AG04450 (cell line): Measurements from ENCODE around the gene TPSAB1. TPM values are rescaled to one million over a fixed set of nuclear protein-coding genes. Genes with fewer than 3 reads are reported as not detected.
"Not testable (repeated sequence)": the region's sequence is repeated elsewhere in the genome, so short reads cannot be mapped to it uniquely, and the experiment has no call there.

Source experiments
- CTCF ChIA-PET: fragments of 300-600, 350-600 bp; formaldehyde crosslinking; extraction: SDS; loops from one replicate; lab custom pipeline; 2022; ENCODE audit warnings: antibody characterized with exemption, inconsistent platforms; lab: Charles Lee
- POLR2A ChIA-PET: fragments of 350-600 bp; formaldehyde crosslinking; extraction: SDS; loops from one replicate; lab custom pipeline; 2021; ENCODE audit warnings: antibody characterized with exemption, inconsistent platforms; lab: Yijun Ruan, JAX
- DNase-seq: peaks from one replicate; pipeline ENCODE4 v3.0.0-alpha.2; 2011; ENCODE audit warnings: low read depth, low spot score
- H3K27ac ChIP-seq: one replicate; pipeline ENCODE4 v1.5.1; 2012; ENCODE audit warnings: low read depth, low read length, control low read depth
- H3K27me3 ChIP-seq: one replicate; pipeline ENCODE4 v1.6.0; 2012; ENCODE audit warnings: low read length; ENCODE audit not compliant: control insufficient read depth, insufficient read depth
- H3K4me3 ChIP-seq: 2 replicates; pipeline ENCODE4 v1.5.1; 2011; ENCODE audit warnings: mild to moderate bottlenecking, low read depth, low read length, control low read depth
- H3K9me3 ChIP-seq: 2 replicates; pipeline ENCODE4 v1.5.1; 2012; ENCODE audit warnings: low read length; ENCODE audit not compliant: control insufficient read depth, insufficient read depth
- polyA plus RNA-seq: library from polyadenylated mRNA; depleted of rRNA; stranded (reverse); fragments of >200 nt; gene quantifications from 2 replicates; pipeline ENCODE4 v1.2.3, GENCODE V29; 2011
- TF ChIP-seq, protein P1 (sequence below): IDR thresholded peaks from 2 replicates; pipeline ENCODE4 v1.5.1; 2011; ENCODE audit warnings: low read depth, low read length, control low read depth, inconsistent platforms

TPSAB1 gene
- polyA plus RNA-seq, 1 experiment, result not detected

DNA sequence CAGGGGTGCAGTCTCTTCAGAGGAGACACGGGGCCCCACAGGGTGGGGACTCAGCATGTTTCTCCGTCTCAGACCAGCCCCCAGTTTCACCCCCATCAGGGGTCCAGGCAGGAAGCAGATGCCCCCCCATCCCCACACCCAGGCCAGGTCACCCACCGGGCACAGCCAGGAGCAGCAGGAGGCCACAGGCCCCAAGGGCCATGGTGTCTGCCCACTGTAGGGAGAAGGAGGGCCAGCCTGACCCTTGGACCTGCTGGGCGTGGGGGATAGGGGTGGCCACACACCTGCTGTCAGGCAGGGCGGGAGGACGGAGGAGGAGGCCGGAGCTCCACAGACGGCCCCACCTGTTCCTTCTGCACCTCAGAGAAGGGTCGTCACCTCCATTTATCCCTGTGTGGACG is 15.5 kb upstream of the TPSAB1 start, which contains the start of gene TPSG1:
TPSG1 (minus strand) TSS at position 218 of the 401 bp plus-strand sequence; CDS start at position 202, 16 bp downstream.
- TF ChIP-seq, protein P1, sequence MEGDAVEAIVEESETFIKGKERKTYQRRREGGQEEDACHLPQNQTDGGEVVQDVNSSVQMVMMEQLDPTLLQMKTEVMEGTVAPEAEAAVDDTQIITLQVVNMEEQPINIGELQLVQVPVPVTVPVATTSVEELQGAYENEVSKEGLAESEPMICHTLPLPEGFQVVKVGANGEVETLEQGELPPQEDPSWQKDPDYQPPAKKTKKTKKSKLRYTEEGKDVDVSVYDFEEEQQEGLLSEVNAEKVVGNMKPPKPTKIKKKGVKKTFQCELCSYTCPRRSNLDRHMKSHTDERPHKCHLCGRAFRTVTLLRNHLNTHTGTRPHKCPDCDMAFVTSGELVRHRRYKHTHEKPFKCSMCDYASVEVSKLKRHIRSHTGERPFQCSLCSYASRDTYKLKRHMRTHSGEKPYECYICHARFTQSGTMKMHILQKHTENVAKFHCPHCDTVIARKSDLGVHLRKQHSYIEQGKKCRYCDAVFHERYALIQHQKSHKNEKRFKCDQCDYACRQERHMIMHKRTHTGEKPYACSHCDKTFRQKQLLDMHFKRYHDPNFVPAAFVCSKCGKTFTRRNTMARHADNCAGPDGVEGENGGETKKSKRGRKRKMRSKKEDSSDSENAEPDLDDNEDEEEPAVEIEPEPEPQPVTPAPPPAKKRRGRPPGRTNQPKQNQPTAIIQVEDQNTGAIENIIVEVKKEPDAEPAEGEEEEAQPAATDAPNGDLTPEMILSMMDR, result no peak
- Histone ChIP-seq H3K4me3 (no peak within 1 kb of the TSS), H3K9me3 (no peaks in the 10 kb centered on the region; the same call in 1 of the 2 replicates), H3K27ac (no peak within 1 kb of the TSS), H3K27me3 (no peaks in the 10 kb centered on the region)
- ChIA-PET CTCF (no interaction called here), POLR2A (no interaction called here)
- DNase-seq, result no peak

GRCh38 chr16:1225728-1226311 is 14.7 kb upstream of the TPSAB1 start:
- CTCF ChIA-PET, DNase-seq: not testable (repeated sequence)

DNA sequence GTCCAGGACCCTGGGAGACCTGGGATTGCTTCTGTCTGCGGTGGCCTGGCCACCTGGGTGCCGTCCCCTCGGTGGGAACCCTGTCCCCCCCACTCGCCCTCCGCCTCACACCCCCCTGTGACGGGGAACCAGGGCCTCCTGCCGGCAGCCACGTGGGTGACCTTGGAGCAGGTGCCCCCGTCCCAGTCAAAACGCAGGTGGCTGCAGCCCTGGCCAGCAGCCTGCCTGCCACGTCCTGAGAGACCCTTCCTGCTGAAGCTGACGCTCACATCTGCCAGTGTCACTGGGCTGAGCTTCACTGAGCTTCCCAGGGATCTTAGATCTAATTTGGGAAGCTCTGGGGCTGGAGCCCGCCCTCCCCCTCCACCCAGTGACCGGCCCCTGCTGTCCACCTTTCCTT is 13.8 kb upstream of the TPSAB1 start:
- POLR2A ChIA-PET, H3K27me3 ChIP-seq, DNase-seq, H3K9me3 ChIP-seq, H3K27ac ChIP-seq, H3K4me3 ChIP-seq, CTCF ChIA-PET: not testable (repeated sequence)

More at GRCh38 chr16:1225728-1226311, 14.7 kb upstream of the TPSAB1 start:
- H3K4me3 ChIP-seq, H3K27me3 ChIP-seq, H3K9me3 ChIP-seq, POLR2A ChIA-PET, H3K27ac ChIP-seq: not testable (repeated sequence)

DNA sequence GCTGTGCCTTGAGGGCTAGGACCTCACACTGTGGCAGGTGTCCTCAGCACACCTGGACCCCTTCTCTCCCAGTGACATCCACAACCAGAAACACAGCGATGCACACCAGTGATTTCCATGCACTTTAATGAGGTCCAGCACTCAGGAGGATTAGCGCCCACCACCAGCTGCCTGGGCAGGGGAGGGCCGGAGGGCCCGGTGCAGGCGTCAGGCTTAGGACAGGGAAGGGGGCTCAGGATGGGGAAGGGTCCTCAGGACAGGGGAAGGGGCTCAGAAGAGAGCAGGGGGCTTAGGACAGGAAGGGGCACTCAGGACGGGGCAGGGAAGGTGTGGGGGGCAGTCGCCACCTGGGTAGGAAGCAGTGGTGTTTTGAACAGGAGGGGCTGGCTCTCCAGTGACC is 12.3 kb upstream of the TPSAB1 start:
- DNase-seq, POLR2A ChIA-PET, H3K9me3 ChIP-seq, H3K4me3 ChIP-seq, H3K27me3 ChIP-seq, CTCF ChIA-PET, H3K27ac ChIP-seq: not testable (repeated sequence)

GRCh38 chr16:1229476-1229875 is 11.0 kb upstream of the TPSAB1 start:
- H3K4me3 ChIP-seq, CTCF ChIA-PET, H3K9me3 ChIP-seq, POLR2A ChIA-PET, H3K27ac ChIP-seq, DNase-seq, H3K27me3 ChIP-seq: not testable (repeated sequence)

DNA sequence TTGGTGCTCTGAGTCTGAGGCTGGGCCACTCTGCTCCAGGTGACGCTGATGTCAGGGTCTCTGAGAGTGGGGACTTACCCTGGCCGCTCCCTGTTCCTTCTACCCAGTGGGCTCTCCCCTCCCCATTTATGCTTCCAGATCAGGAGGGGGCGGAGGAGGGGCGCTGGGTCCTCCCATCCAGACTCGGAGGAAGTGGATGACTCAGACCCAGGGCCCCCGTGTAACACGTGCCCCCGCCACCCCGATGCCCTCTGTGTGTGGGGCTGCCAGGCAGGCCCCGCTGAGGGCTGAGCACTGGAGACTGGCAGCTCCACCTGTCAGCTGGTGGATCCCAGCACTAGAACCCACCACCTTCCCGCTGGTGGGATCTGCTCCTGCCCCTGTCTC is 10.4 kb upstream of the TPSAB1 start, which contains the start of gene TPSB2:
TPSB2 (minus strand) TSS at position 101 of the 387 bp plus-strand sequence. CDS start 233 bp downstream, outside the sequence.
- H3K4me3 ChIP-seq, H3K9me3 ChIP-seq, POLR2A ChIA-PET, H3K27me3 ChIP-seq, CTCF ChIA-PET, H3K27ac ChIP-seq, DNase-seq: not testable (repeated sequence)

- POLR2A ChIA-PET, CTCF ChIA-PET: not testable (repeated sequence)
Observed at GRCh38 chr16:1230471-1231212, 9.9 kb upstream of the TPSAB1 start.

GRCh38 chr16:1231301-1231700 is 9.2 kb upstream of the TPSAB1 start:
- H3K4me3 ChIP-seq, H3K27me3 ChIP-seq, POLR2A ChIA-PET, H3K27ac ChIP-seq, CTCF ChIA-PET, H3K9me3 ChIP-seq, DNase-seq: not testable (repeated sequence)

More at GRCh38 chr16:1230471-1231212, 9.9 kb upstream of the TPSAB1 start:
- not testable (repeated sequence) for DNase-seq, H3K9me3 ChIP-seq, H3K27me3 ChIP-seq, H3K27ac ChIP-seq, H3K4me3 ChIP-seq

DNA sequence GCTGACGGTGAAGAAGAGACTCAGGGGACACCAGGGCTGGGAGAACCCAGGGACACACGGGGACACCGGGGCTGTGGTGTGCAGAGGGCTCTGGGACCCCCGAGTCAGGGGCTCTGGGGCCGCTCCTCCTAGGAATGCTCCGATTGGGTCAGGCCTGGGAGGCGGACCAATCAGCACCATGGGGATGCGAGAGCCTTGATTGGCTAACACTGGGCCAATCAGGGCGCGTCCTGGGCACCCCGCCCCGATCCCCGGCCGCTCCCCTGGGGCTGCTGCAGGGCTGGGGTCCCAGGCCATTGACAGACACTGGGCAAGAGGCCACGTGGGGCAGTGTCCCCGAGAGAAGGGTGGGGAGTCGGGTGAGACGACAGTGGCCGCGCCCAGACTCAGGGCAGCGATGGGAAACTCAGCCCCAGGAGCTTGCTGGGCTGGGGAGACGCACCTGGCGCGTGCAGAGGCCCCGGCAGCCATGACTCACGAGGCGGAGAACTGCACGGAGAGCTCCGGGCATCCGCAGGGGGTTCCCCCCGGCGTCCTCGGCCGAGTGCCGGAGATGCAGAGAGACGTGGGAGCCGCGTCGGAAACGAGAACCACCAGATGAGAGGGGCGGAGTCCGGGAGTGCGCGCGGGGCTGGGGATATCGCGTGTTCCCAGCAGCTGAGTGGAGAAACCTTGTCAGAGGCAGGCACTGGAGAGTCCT is 8.3 kb upstream of the TPSAB1 start:
- DNase-seq, H3K27ac ChIP-seq, H3K9me3 ChIP-seq, H3K27me3 ChIP-seq, CTCF ChIA-PET, POLR2A ChIA-PET, H3K4me3 ChIP-seq: not testable (repeated sequence)

DNA sequence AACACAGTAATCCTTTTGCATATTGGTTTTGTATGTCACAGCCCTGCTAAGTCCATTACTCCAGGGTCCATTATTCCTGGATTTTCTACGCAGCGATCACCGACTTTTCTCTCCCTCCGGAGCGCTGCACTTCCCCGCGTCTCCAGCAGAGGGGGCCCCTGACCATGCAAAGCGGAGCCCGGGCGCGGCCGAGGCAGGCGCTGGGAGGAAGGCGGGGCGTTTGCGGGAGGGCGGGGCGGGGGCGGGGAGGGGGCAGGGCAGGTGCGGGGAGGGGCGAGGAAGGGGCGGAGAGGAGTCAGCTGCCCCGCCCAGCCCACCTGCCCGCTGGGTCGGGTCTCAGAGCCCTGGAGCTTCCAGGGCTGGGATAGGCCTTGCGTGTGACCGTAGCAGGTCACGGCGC is 3.8 kb upstream of the TPSAB1 start:
- H3K9me3 ChIP-seq, CTCF ChIA-PET, H3K27me3 ChIP-seq, POLR2A ChIA-PET, H3K4me3 ChIP-seq, DNase-seq, H3K27ac ChIP-seq: not testable (repeated sequence)
